ENCODE results near the gene ABLIM1. TPM values are rescaled to one million over a fixed set of nuclear protein-coding genes. Genes with fewer than 3 reads are reported as not detected.

Gene ABLIM1
- total RNA-seq, 3 donors from 2014 or later (not counting 1 experiment from before 2014, with no cell fraction given) = 71.9 to 118 (median 73.5) TPM

DNA sequence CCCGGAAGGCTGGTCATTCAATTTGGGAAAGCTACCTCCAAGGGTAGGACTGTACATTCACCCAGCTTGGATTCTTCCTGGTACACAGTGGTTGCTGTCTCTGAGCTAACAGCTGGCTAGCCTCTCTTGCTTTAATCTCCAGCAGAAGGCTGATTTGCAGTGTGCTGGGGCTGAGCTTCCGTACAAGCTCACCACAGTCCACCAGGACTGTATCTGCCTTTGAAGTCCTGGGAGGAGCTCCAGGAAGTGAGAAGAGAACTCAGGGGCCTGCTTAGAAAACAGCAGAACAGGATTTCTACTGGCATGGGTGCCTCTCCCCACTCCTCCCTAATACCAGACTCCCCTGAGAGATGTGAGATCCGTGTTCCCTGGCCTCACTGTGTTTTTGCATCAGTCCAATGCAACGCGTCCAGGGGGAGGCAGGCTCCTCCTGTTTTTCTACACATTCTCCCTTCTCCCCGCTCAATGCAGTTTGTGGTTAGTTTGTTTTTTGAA, 260.4 kb downstream of the ABLIM1 start:
- no peak overlapping the region for H3K27ac ChIP-seq (ENCODE audit: low read length)
- no peak for TF ChIP-seq CTCF (IDR thresholded peaks at IDR 0.05)
- ATAC-seq (no peak), DNase-seq (no peak)
- H3K9me3 ChIP-seq (ENCODE audit: control insufficient read depth, insufficient read depth, low read length) = no peaks in the 10 kb centered on the region
- Mint-ChIP-seq H3K4me3 (no peak overlapping the region), H3K9me3 (no peaks in the 10 kb centered on the region), H3K27me3 (ENCODE audit: low read depth in 2 of 2) (peaks cover 33 to 48% of the 10 kb centered on the region in 2 donors), H3K4me1 (no peaks in the 10 kb centered on the region), H3K27ac (no peak overlapping the region), H3K36me3 (no peaks in the 10 kb centered on the region)
- H3K27me3 ChIP-seq (ENCODE audit: control insufficient read depth, insufficient read depth, low read length) = peaks cover 9% of the 10 kb centered on the region
- intact Hi-C loops (cut with micrococcal nuclease) = no loop called here
- no peak overlapping the region for H3K4me3 ChIP-seq (ENCODE audit: low read length)
- 71% methylated on average over 3 of the region's 6 CpGs for WGBS (ENCODE audit: insufficient coverage)
- peaks cover 7% of the 10 kb centered on the region for H3K4me1 ChIP-seq (ENCODE audit: control insufficient read depth, insufficient read depth, low read length)
- H3K36me3 ChIP-seq (ENCODE audit: control insufficient read depth, insufficient read depth, low read length) = no peaks in the 10 kb centered on the region

DNA sequence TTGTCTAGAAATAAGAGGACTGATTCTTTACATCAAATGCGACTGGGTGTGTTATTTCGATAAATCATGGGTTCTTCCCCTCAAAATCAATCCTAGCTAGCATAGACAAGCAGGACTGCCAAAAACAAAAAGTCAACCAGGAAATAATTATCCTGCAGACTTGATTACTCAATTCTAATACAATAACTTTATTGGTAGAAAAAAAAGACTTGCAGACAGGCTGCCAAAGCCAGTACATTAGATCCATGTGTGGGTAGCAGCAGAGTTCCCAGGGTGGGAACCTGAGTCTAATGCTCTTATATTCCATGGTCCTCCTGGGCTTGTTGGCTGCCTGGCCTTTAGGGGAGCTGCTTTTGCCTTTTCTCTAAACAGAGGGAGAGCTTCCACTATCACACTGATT, 261.6 kb downstream of the ABLIM1 start:
- Mint-ChIP-seq H3K27ac (no peak overlapping the region), H3K4me3 (no peak overlapping the region), H3K4me1 (no peaks in the 10 kb centered on the region), H3K27me3 (ENCODE audit: low read depth in 2 of 2) (peaks cover 21 to 36% of the 10 kb centered on the region in 2 donors), H3K9me3 (no peaks in the 10 kb centered on the region), H3K36me3 (no peaks in the 10 kb centered on the region)
- DNase-seq = no peak
- no peak overlapping the region for H3K27ac ChIP-seq (ENCODE audit: low read length)
- peaks cover 6% of the 10 kb centered on the region for H3K4me1 ChIP-seq (ENCODE audit: control insufficient read depth, insufficient read depth, low read length)
- no peak overlapping the region for H3K4me3 ChIP-seq (ENCODE audit: low read length)
- WGBS (ENCODE audit: insufficient coverage) = 100% methylated on average over 2 of the region's 2 CpGs
- peaks cover 3% of the 10 kb centered on the region for H3K27me3 ChIP-seq (ENCODE audit: control insufficient read depth, insufficient read depth, low read length)
- no peaks in the 10 kb centered on the region for H3K36me3 ChIP-seq (ENCODE audit: control insufficient read depth, insufficient read depth, low read length)
- intact Hi-C loops (cut with micrococcal nuclease) = no loop called here
- no peak for TF ChIP-seq CTCF (IDR thresholded peaks at IDR 0.05)
- no peaks in the 10 kb centered on the region for H3K9me3 ChIP-seq (ENCODE audit: control insufficient read depth, insufficient read depth, low read length)
- no peak for ATAC-seq

- H3K36me3 ChIP-seq (ENCODE audit: control insufficient read depth, insufficient read depth, low read length) = no peaks in the 10 kb centered on the region
- TF ChIP-seq CTCF (IDR thresholded peaks at IDR 0.05) = no peak
- H3K9me3 ChIP-seq (ENCODE audit: control insufficient read depth, insufficient read depth, low read length) = no peaks in the 10 kb centered on the region
- Mint-ChIP-seq H3K27me3 (ENCODE audit: low read depth in 2 of 2) (peaks cover 15 to 26% of the 10 kb centered on the region in 2 donors), H3K4me3 (no peak overlapping the region), H3K36me3 (no peaks in the 10 kb centered on the region), H3K27ac (no peak overlapping the region), H3K9me3 (no peaks in the 10 kb centered on the region), H3K4me1 (no peaks in the 10 kb centered on the region)
- H3K4me1 ChIP-seq (ENCODE audit: control insufficient read depth, insufficient read depth, low read length) = peaks cover 6% of the 10 kb centered on the region
- H3K4me3 ChIP-seq (ENCODE audit: low read length) = no peak overlapping the region
- peaks cover 5% of the 10 kb centered on the region for H3K27me3 ChIP-seq (ENCODE audit: control insufficient read depth, insufficient read depth, low read length)
- 45% methylated on average over 4 of the region's 6 CpGs for WGBS (ENCODE audit: insufficient coverage)
- intact Hi-C loops (cut with micrococcal nuclease) = no loop called here
- no peak overlapping the region for H3K27ac ChIP-seq (ENCODE audit: low read length)
- ATAC-seq (no peak), DNase-seq (no peak)
These were observed 262.6 kb downstream of the ABLIM1 start for GRCh38 chr10:114395366-114396022.

DNA sequence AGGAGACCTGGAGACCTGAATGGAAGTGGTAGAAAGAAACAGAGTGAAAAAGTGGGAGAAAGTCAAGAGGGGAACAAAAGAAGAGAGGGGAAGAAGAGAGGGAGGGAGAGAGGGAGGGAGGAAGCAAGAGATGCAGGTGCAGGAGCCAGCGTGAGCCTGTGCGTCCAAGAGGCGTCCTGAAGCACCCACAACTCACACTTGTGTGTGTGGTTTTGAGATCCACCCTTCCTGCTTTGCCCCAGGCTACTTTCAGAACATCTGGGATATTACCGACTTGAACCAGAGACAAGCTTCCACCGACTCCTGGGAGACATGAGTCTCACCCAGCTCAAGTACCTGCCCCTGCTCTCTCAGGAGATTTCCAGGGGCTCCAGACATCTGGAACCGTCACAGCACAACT, 263.5 kb downstream of the ABLIM1 start:
- ATAC-seq = no peak
- H3K9me3 Mint-ChIP-seq = no peaks in the 10 kb centered on the region
- peaks cover 16% of the 10 kb centered on the region in 2 donors for H3K27me3 Mint-ChIP-seq (ENCODE audit: low read depth in 2 of 2)
- WGBS (ENCODE audit: insufficient coverage) = 28% methylated on average over 6 of the region's 6 CpGs
- H3K4me3 Mint-ChIP-seq = no peak overlapping the region
- DNase-seq = no peak
- no peak overlapping the region for H3K27ac Mint-ChIP-seq
- no peaks in the 10 kb centered on the region for H3K4me1 Mint-ChIP-seq
- Histone ChIP-seq H3K9me3 (ENCODE audit: control insufficient read depth, insufficient read depth, low read length) (no peaks in the 10 kb centered on the region), H3K4me3 (ENCODE audit: low read length) (no peak overlapping the region), H3K36me3 (ENCODE audit: control insufficient read depth, insufficient read depth, low read length) (no peaks in the 10 kb centered on the region), H3K27me3 (ENCODE audit: control insufficient read depth, insufficient read depth, low read length) (peaks cover 2% of the 10 kb centered on the region), H3K4me1 (ENCODE audit: control insufficient read depth, insufficient read depth, low read length) (peaks cover 6% of the 10 kb centered on the region), H3K27ac (ENCODE audit: low read length) (no peak overlapping the region)
- TF ChIP-seq CTCF (IDR thresholded peaks at IDR 0.05) = no peak
- intact Hi-C loops (cut with micrococcal nuclease) = no loop called here
- no peaks in the 10 kb centered on the region for H3K36me3 Mint-ChIP-seq

Measured in natural killer cell (primary cell).